NCI-H510A treated with DMSO at 0.1 percent for 48 hours (cell line): ENCODE data around the gene GSAP.

Experiments used
- DNase-seq: peaks from one replicate; lab custom pipeline; 2025; lab: John Stamatoyannopoulos, UW

GSAP gene

DNA sequence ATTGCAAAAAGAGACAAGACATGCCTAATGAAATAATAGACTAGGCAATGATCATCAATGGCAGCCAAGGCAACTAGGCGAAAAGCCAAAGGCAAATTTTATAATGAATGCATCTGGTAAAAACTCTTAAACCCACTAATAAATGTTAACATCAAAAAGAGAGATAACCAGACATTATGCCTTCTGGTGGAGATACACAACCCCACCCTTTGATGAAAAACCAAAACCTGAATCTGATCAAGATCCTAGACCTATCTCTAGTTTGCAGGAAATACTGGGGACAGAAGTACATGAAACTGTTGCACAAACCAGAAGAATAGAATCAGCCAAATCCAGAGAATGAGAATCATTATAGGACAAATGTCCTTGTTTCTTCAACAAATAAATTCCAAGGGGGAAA lies 22.0 kb upstream of the GSAP start:
- no peak for DNase-seq

DNA sequence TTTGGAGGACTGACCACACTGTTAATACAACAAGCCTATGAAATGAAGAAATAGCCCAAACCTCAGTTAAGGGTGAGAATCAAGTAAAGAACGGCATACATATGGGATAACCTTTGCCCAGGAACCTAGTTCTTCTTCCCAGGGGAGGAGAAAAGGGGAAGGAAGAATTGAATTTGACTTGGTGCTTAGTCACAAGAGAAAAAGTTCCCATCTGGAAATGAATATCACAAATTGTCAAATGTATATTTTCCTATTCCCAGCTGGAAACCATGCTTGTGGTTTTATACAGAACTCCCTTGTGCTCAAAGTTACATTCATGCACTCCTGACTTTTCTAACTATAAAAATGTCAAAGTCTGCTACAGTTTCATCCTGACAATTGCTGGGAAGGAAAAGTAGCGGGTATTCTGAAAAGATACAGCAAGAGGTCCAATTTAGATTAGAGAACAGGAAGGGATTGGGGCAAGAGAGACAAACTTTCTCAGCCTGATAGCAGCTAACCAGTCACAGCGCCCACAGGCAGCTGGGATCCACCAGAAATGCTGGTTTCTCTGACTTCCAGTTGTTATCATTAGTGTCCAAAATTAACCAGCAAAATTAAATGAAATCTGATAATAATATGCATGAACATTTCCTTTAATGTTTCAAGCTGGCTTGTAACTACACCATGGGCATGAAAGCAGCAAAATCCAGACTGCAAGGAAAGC lies 18.6 kb upstream of the GSAP start:
- no peak for DNase-seq

DNA sequence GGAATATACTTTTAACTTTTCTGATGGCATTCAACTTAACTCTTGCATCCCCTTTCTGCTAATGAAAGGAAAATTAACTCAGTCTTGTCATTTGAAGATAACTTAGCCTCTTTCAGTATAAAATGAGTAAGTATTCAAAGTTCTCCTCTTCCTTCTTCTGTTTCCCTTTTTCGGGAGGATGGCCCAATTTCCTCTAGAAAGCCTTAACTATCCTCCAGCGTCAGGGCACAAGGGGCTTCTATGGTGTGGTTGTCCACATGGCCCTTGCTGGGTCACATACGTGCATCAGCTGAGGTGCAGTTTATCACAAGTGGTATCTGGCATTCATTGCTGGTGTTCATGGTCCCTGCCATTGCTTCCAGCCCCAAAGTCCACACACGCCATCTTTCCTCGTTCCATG lies 17.8 kb upstream of the GSAP start:
- DNase-seq = no peak

DNA sequence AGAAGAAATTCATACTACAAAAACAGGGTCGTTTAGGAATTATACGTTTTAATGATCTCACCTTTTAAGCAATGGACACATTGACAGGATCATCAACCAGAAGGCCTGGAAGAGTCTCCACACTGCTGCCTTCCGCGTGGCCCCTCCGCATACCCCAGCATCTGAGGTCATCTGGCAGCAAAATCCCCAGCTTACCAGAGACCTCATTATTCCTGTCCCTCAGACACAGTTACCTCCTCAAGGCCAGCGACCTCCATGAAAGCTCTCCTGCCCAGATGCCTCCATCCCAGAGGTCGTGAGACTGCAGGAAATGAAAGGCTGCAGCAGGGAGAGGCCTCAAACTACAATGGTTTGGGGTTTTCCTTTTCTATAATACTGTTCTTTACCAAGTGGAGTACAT lies 14.8 kb upstream of the GSAP start:
- DNase-seq = no peak

DNA sequence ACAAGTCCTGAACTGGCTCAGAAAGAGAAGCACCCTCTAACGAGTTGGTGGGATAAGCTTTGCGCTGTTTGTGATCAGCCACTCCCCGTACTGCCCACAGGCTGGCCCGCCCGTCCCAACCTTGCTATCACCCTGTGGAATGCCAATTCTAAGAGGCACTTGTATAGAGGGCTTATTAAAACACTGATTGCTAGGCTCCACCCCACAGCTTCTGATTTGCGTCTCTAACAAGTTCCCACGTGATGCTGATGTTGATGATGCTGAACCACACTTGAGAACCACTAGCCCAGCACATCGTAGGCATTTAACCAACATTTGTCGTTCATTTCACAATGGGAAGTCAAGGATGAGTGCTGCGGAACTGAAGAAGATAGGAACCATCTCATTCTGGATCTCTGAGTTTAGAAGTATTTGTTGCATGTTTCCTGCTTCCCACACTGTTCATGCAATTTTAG lies 12.7 kb upstream of the GSAP start:
- peak; percentile 10 for DNase-seq

DNA sequence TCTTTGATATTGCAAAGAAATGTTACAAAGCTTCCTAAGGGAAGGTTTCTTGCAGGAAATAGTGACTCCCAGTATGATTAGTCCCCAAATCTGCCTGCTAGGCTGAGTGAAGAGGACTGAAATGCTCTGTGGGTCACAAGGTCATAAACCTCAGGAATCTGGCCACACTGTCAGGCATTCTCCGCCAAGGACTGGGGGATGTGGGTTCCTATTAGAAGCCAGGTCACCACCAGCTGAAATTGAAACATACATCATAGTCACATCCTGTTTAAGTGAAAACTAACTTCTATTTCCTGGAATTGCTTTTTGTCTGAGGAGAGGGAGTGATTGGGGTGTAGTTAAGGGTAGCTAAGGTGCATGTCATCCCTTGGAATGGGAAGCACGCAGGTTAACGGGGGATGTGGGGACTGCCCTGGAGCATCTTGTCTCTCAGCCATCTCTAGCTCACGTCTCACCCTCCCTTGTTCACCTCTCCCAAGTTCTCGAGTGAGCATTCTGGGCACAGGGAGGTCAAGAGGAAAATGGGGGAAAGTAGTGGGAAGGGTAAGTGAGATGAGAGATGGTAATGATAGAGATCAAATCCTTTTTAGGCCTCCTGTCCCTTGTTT lies 12.0 kb upstream of the GSAP start:
- DNase-seq = no peak

DNA sequence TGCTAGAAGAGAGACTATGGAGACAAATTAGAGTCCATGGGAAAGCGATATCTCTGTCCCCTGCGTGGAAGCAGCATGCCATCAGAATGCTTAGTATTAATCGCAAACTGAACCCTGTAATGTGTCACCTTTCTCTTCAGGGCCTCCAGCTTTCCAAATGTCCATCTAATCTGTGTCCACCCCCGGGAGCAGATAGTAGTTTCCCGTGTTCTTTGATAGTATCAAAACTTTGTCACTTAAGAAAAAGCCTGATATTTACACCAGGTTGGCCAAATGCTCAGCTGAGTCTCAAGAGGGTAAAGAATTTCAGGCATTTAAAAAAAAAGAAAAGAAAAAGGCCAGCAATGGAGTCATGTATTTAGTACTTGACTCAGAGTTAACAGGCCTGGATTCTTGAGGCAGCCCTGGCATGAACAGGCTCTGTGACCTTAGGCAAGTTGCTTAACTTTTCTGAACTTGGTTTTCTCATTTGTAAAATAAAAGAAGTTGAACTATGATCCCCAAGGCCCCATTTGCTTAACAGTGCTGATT lies 10.4 kb upstream of the GSAP start:
- DNase-seq = no peak

DNA sequence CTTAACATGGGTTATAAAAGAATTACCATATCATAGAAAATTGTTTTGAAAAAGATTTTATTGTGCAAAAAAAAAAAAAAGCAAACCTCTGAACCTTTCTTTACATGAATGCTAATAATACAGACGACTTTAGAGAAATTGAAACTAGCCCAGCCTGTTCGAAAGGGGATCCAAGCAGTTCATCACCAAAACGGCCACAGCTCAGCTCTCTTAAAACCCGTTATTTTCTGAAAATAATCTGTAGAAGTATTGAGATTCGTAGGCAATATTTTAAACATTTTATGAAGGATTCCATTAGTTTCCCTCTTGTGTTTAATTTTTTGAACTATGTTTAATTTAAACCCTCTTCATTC lies 9.9 kb upstream of the GSAP start:
- DNase-seq = no peak

DNA sequence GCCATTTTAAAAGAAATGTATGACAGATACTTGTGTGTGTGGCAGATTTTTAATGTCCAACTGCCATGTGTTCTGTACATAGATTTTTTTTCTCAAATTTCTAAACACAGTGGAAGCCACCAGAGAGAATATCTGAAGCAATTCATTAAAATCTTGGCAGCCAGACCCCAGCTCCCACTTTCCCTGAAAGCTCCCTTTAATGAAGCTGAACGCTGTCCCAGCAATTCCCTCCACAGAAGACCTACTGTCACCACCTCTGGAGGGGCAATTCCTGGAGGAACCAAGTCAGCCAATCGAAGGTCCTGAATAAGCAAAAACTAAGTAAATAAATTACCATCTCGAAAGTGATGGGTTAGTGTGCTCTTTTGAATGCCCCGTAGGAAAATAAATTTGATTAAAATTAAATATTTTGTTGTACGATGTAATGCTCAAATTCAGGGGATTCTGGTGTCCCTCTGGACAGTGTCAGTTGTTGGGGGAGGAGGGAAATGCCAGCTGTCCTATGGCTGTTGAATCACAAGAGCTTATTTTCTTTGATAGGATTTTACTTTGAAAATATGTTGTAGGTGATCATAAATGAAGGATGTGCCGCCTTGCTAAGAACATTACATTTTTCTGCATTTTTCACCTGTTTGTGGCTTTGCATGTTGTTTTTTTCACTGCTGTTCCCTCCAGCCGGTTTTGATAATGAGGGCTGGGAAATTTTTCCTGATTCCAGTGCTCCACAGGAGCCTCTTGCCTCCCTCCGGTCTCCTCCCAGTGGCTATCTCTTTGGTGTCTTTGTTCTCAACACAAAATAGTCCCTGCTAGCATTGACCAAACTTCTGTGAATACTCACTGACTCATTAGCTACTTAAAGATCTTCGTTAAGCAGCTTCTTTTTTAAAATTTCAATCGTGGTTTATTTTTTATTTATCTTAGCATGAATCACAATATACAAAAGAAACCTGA lies 9.2 kb upstream of the GSAP start:
- no peak for DNase-seq

DNA sequence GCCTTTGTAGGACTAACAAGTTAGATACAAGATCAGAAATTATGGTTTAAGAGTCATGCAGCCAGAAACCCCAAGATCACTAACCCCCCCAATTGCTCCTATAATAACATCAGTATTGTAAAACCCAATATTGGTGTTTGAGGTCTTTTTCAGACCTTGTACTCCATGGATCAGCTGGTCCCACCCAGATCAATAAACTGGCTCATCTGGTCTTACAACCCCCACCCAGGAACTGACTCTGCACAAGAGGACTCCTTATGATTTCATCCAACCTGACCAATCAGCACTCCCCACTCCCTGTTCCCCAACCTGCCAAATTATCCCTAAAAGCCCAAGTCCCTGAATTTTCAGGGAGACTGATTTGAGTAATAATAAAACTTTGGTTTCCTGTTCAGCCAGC lies 6.4 kb upstream of the GSAP start:
- DNase-seq = no peak

DNA sequence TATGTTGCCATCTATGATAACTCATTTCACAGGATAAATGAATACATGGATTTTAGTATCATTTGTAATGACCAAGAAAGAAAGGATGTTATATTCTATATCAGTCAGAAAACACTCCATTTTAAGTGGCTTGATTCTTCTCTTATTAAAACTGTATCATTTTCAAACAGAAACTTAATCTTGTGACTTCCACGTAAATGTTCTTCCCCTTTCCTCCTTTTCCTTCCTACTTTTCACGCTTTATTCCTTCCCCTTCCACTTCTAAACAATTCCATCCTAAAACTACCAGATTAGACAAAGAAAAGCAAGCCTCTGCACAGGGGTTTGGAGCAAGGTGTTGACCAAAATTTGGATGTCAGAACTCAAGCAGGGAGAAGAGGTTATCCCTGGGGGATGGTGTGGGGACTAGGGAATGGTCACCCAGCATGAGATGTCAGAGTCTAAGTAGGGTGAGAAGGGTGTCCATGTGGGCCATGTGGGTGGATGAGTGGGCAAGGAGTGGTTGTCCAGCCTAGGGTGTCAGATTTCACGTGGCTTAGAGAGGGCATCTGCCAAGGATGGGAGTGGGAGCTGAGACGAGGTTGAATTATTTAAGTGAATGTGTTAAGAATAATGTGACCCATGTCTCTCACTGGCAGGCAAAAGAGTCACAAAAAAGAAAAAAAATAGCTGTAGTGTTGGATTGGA lies 5.0 kb upstream of the GSAP start:
- no peak for DNase-seq

DNA sequence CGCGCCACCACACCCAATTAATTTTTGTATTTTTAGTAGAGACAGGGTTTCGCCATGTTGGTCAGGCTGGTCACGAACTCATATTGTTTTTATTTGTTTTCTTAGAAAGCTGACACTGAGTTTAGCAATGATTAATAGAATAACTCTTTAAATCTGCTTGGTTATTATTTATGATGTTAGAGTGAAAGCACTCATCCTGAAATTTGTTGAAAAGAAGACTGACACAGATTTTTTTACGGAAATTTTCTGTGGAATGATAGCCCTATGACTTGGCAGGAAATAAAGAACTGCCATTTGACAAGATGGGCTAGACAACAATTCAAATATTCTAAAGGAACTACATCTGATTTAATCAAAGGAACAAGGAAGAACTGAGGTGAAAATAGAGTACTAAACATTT lies 4.3 kb upstream of the GSAP start:
- DNase-seq = no peak

DNA sequence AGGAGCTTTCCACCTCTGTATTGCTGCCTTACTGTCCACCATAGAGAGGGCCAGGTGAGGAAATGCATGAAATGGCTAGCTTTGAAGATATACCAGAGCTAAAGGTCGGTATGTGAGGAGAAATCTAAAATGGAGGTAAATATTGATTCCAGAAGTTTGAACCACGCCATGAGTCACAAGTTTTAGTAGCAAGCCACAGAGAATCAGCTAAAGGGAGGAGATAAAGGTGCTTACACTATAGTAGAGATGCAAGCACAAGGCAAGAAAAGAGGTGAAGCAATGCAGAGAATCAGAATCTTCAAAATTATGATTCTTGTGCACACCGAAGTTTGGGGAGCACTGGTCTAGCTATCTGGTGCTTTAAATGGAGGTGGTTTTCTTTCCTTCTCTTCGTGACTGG lies 3.0 kb upstream of the GSAP start:
- no peak for DNase-seq

DNA sequence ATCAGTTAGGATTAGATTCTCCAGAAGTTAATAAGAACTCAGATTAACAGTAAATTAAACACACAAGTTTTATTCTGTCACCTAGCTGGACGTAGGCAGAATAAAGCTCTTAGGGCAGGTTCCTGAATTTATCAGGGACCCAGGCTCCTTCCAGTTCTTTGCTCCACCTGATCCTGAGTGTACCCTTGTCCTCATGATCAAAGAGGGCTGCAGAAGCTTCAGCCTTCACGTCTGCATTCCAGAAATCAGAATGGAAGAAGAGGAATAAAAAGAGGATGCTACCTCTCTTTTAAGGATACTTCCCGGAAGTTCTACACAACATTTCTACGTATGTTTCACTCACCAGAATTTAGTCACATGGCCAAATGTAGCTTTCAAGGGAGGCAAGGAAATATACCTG lies 1.7 kb upstream of the GSAP start:
- no peak for DNase-seq

DNA sequence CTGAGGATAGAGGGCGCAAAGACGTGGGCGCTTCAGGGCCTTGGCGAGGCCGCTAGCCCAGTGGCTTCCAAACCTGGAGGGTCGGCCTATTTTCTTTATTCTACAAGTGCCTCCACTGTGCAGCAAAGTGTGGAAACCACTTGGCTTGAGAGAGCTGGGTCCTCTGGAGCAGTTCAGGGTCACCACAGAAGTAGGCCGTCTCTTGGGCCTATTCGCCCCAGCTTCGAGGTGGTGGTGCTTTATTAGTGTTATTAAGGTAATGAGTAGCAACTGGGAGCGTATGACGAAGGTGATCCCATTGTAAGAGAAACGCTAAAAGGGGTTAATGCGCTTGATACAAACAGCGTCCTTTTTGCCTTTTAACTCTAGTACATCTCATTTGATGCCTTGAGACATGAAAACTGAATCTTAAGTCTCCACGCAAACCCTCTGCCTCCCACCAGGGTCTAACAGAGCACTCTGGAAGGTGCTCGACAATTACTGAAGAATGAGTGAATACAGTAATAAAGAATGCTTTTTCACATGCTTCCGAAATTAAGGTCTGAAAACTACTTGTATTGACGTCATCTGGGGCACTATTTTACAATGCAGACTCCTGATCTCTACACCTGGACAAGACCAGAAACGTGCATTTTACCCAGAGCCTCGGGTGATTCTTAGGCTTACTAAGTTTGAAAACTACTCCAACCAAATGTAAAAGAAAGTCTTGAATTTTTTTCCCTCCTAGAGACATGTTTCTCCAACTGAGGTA lies 647 bp upstream of the GSAP start:
- peak; percentile 35 for DNase-seq

DNA sequence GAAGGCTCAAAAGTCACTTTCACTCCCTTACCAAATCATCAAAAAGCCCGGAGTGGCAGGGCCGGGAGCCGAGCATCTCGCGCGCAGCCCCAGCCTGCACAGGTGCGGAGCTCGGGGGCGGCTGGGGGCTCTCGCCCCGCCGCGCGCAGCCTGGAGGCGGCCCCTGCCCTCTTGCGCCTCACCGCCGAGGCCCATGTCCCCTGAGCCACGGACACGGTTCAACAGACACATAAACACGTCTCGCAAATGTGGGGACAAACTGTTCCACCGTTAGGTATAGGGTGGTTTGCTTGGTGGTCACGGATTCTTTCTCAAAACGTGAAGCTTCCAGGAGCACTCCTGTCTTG lies 700 bp downstream of the GSAP start:
- DNase-seq = no peak

DNA sequence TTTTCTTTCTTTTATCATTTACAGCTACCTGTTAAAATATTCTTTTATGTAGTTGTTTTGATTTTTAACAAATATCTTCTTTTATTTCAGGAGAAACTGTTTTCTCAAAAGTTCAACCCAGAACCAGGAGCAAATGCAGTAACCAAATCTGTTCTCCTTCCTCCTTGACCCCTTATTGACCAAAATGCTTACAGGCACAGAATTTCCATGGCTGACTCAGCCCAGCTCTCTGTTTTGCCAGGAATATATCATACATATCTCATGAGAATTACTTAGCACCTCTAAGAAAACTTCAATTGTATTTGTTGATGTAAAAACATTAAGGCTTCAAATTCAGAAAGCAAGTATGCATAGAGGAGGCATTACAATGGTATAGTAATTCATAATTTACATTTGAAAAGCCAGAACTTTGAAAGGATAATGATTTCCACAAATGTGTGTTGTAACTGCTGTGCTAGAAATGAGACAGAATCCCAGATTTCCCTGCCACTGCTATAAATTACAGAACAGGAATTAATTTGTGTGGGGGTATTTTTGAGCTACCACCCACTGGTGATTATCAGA lies 2.2 kb downstream of the GSAP start:
- no peak for DNase-seq

DNA sequence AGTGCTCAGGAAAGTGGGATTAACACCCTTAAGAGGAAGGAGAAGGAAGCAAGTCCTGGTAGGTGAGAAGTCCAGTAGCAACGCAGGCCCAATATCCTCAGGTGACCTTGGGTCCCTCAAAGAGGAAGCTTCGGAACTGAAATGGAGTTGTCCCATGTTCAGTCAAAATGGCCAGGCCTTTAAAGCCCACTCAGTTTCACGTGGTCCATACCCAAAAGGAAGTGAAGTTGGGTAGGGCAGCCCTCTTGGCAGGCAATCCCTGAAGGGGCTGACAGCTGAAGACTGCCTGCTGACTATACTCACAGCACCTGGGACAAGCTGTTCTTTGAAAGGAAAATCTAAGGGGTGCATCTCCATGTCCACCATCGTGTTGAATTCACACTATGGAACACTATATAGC lies 3.0 kb downstream of the GSAP start:
- DNase-seq = no peak

DNA sequence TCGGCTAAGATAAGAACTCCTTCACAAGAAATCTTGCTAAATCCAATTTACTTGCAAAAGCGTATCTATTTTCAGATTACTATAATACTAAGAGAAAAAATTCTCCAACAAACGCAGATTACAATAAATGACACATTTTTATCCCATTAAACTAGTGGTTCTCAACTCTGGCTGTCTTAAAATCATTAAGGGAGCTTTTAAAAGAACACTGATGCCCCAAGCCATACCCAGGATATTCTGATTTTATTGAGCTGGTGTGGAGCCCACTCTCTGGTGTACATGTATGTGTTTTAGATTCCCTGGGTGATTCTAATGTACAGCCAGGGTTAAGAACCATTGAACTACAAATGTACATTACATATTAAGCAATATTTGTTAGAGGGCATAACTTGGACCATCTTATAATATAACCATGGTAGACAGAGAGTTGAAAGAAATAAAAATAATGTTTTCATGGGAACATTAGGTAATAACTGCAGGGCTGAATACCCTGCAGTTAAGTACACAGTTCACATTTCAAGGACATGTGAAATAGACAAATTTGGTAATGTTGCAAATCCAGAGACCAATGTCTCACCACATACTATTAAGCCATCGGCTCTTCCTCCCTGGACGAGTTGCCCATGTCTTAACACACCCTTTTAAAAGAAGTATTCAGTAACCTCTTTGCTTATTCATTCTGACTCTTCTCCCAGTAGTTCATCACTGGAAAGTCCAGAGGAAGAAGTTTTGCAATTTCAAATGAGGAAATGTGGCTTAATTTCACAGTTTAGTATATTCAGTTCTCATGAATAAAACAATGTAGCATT lies 6.2 kb downstream of the GSAP start:
- DNase-seq = no peak

DNA sequence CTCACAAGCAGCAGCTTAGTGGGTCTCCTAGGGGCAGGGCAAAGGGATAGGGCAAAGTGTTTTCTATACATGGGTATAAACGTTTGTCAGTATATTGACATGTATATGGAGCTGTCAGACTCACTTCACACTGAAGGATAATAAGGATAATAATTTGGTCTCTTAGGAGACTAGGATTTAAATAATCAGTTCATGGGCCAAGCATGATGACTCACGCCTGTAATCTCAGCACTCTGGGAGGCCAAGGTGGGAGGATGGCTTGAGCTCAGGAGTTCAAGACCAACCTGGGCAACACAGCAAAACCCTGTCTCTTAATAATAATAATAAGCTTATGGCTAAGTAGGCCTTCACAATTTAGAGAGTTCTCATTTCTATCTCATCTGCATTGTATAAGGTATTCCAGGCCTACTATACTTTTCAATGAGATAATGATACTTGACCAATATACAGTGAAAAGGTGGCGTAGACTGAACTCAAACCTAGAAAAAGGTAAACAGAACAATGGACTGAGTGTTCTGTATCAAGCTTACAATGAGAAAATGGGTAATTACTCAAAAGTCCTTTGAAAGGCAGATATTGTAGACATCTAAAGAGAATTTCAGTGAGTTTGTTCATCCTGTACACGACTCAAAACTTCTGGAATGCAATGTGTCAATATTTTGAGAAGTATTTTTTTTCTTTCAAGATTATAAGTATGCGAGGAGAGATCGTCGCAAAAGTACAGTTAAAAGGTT lies 7.0 kb downstream of the GSAP start:
- DNase-seq = no peak
